PC-9 (cell line): ENCODE measurements around the gene SH3RF3.

Experiments used
- EZH2 ChIP-seq: fragments of 200-600 bp; sonication (generic); IDR thresholded peaks from 2 replicates; pipeline ENCODE4 v1.8.0; 2017; ENCODE audit warnings: antibody characterized with exemption, low read depth
- TF ChIP-seq, protein P1 (sequence below): fragments of 200-600 bp; sonication (generic); conservative IDR thresholded peaks from 2 replicates; pipeline ENCODE4 v1.6.1; 2017; ENCODE audit warnings: mixed run types, antibody characterized with exemption, mild to moderate bottlenecking, moderate library complexity

GRCh38 chr2:109234355-109234754 is 105.3 kb downstream of the SH3RF3 start:
- TF ChIP-seq, protein P1, sequence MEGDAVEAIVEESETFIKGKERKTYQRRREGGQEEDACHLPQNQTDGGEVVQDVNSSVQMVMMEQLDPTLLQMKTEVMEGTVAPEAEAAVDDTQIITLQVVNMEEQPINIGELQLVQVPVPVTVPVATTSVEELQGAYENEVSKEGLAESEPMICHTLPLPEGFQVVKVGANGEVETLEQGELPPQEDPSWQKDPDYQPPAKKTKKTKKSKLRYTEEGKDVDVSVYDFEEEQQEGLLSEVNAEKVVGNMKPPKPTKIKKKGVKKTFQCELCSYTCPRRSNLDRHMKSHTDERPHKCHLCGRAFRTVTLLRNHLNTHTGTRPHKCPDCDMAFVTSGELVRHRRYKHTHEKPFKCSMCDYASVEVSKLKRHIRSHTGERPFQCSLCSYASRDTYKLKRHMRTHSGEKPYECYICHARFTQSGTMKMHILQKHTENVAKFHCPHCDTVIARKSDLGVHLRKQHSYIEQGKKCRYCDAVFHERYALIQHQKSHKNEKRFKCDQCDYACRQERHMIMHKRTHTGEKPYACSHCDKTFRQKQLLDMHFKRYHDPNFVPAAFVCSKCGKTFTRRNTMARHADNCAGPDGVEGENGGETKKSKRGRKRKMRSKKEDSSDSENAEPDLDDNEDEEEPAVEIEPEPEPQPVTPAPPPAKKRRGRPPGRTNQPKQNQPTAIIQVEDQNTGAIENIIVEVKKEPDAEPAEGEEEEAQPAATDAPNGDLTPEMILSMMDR, result no peak
- TF ChIP-seq EZH2, result no peak
